HFFc6 (cell line): ENCODE results near the gene FUCA2. TPM values are rescaled to one million over a fixed set of nuclear protein-coding genes. Genes with fewer than 3 reads are reported as not detected.
A peak's percentile ranks its signal among the peaks of the same experiment; 100 is the strongest.

ENCODE experiments used
- DNase-seq: peaks from one replicate; pipeline ENCODE4 v3.0.0-alpha.2; 2018
- H3K27ac Mint-ChIP-seq: 2 replicates; pipeline ENCODE4 v1.8.0; 2020; ENCODE audit warnings: mild to moderate bottlenecking, mixed read lengths
- H3K27me3 Mint-ChIP-seq: 2 replicates; pipeline ENCODE4 v1.8.0; 2021; ENCODE audit warnings: mild to moderate bottlenecking, moderate library complexity, mixed read lengths; ENCODE audit not compliant: insufficient read depth
- H3K36me3 Mint-ChIP-seq: 2 replicates; pipeline ENCODE4 v1.8.0; 2021; ENCODE audit warnings: low read depth, mixed read lengths
- H3K4me1 Mint-ChIP-seq: 2 replicates; pipeline ENCODE4 v1.8.0; 2020; ENCODE audit warnings: low read depth, mixed read lengths
- H3K4me3 Mint-ChIP-seq: 2 replicates; pipeline ENCODE4 v1.8.0; 2020; ENCODE audit warnings: mild to moderate bottlenecking, moderate library complexity, mixed read lengths
- H3K9me3 Mint-ChIP-seq: 2 replicates; pipeline ENCODE4 v1.8.0; 2020; ENCODE audit warnings: mild to moderate bottlenecking, mixed read lengths
- total RNA-seq, 6 experiments: library from RNA; stranded (reverse); fragmentation: NEBNext Ultra II Directional; extraction: Animal tissue kit (Norgen Biotek cat#: 25700); gene quantifications; 2 replicates in 1 of 6; 3 replicates in 5 of 6; pipeline ENCODE4 v1.2.3, GENCODE V29; 2021
- TF ChIP-seq, protein P1 (sequence below): fragments of 200-600 bp; sonication (generic); IDR thresholded peaks from 2 replicates; pipeline ENCODE4 v1.5.0; 2021; ENCODE audit warnings: antibody characterized with exemption, mild to moderate bottlenecking

Gene FUCA2
- total RNA-seq, 6 experiments from 2014 or later: 86.4 to 126 (median 121) TPM

GRCh38 chr6:143555071-143555492, 43.6 kb upstream of the FUCA2 start:
- peak overlapping the region; percentile 64; the same call in 1 of the 2 replicates for H3K4me3 Mint-ChIP-seq
- peaks cover 1% of the 10 kb centered on the region; the same call in 1 of the 2 replicates for H3K27me3 Mint-ChIP-seq
- peaks cover 51% of the 10 kb centered on the region for H3K4me1 Mint-ChIP-seq
- H3K27ac Mint-ChIP-seq: peak overlapping the region; percentile 95
- TF ChIP-seq, protein P1, sequence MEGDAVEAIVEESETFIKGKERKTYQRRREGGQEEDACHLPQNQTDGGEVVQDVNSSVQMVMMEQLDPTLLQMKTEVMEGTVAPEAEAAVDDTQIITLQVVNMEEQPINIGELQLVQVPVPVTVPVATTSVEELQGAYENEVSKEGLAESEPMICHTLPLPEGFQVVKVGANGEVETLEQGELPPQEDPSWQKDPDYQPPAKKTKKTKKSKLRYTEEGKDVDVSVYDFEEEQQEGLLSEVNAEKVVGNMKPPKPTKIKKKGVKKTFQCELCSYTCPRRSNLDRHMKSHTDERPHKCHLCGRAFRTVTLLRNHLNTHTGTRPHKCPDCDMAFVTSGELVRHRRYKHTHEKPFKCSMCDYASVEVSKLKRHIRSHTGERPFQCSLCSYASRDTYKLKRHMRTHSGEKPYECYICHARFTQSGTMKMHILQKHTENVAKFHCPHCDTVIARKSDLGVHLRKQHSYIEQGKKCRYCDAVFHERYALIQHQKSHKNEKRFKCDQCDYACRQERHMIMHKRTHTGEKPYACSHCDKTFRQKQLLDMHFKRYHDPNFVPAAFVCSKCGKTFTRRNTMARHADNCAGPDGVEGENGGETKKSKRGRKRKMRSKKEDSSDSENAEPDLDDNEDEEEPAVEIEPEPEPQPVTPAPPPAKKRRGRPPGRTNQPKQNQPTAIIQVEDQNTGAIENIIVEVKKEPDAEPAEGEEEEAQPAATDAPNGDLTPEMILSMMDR: no peak
- H3K9me3 Mint-ChIP-seq: no peaks in the 10 kb centered on the region
- H3K36me3 Mint-ChIP-seq: no peaks in the 10 kb centered on the region
- no peak for DNase-seq

- H3K4me3 Mint-ChIP-seq: no peak overlapping the region
- TF ChIP-seq, protein P1: no peak
- H3K9me3 Mint-ChIP-seq: no peaks in the 10 kb centered on the region
- H3K36me3 Mint-ChIP-seq: no peaks in the 10 kb centered on the region
- H3K27me3 Mint-ChIP-seq: peaks cover 1% of the 10 kb centered on the region; the same call in 1 of the 2 replicates
- DNase-seq: no peak
- H3K27ac Mint-ChIP-seq: no peak overlapping the region
- H3K4me1 Mint-ChIP-seq: peaks cover 67% of the 10 kb centered on the region
These were observed 41.8 kb upstream of the FUCA2 start for GRCh38 chr6:143553337-143553736.

DNA sequence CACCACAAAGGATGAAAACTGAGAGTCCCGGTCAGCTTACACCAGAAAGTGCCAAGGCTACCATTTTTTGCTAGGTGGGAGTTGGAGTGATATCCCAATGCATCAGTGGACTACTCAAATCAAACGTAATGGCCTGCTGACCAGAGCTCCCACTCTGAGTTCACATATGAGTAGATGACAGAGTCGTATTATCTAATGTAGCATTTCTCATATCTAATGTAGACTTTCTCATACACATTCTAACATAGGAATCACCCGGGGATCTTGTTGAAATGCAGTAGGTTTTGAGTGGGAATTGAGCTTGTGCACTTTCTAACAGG, 38.4 kb upstream of the FUCA2 start:
- peaks cover 58% of the 10 kb centered on the region for H3K4me1 Mint-ChIP-seq
- H3K4me3 Mint-ChIP-seq: no peak overlapping the region
- H3K27me3 Mint-ChIP-seq: peaks cover 1% of the 10 kb centered on the region; the same call in 1 of the 2 replicates
- no peaks in the 10 kb centered on the region for H3K36me3 Mint-ChIP-seq
- no peak overlapping the region for H3K27ac Mint-ChIP-seq
- DNase-seq: no peak
- no peaks in the 10 kb centered on the region for H3K9me3 Mint-ChIP-seq
- TF ChIP-seq, protein P1: no peak

GRCh38 chr6:143549221-143549948, 37.9 kb upstream of the FUCA2 start:
- Mint-ChIP-seq H3K4me1 (peaks cover 53% of the 10 kb centered on the region), H3K27ac (no peak overlapping the region), H3K9me3 (no peaks in the 10 kb centered on the region), H3K4me3 (no peak overlapping the region), H3K27me3 (peaks cover 1% of the 10 kb centered on the region; the same call in 1 of the 2 replicates), H3K36me3 (no peaks in the 10 kb centered on the region)
- TF ChIP-seq, protein P1: no peak
- DNase-seq: no peak

GRCh38 chr6:143546599-143546998, 35.1 kb upstream of the FUCA2 start:
- Mint-ChIP-seq H3K9me3 (no peaks in the 10 kb centered on the region), H3K4me3 (no peak overlapping the region), H3K27me3 (no peaks in the 10 kb centered on the region; the same call in 1 of the 2 replicates), H3K27ac (no peak overlapping the region), H3K36me3 (no peaks in the 10 kb centered on the region), H3K4me1 (peaks cover 48% of the 10 kb centered on the region)
- TF ChIP-seq, protein P1: no peak
- DNase-seq: no peak
